Breast epithelium (tissue), 3 donors: ENCODE results near the gene LDAH.

Source experiments
- CTCF ChIP-seq, 3 donors: fragments of 450-650 bp; IDR thresholded peaks; one replicate each; pipeline ENCODE4 v1.5.1; 2016 to 2017; ENCODE audit warnings: antibody characterized with exemption in 3 of 3, mild to moderate bottlenecking in 3 of 3, moderate library complexity in 3 of 3
- POLR2A ChIP-seq: fragments of 450-650 bp; IDR thresholded peaks from one replicate; pipeline ENCODE4 v1.6.1; 2016; ENCODE audit warnings: antibody characterized with exemption, mild to moderate bottlenecking, moderate library complexity

GRCh38 chr2:20812779-20813178 is 10.1 kb downstream of the LDAH start:
- TF ChIP-seq CTCF (IDR thresholded peaks at IDR 0.05): no peak
- TF ChIP-seq POLR2A: no peak
